ENCODE results near the gene MCUR1.
"Not testable (repeated sequence)": the region's sequence is repeated elsewhere in the genome, so short reads cannot be mapped to it uniquely, and the experiment has no call there.

The MCUR1 gene

DNA sequence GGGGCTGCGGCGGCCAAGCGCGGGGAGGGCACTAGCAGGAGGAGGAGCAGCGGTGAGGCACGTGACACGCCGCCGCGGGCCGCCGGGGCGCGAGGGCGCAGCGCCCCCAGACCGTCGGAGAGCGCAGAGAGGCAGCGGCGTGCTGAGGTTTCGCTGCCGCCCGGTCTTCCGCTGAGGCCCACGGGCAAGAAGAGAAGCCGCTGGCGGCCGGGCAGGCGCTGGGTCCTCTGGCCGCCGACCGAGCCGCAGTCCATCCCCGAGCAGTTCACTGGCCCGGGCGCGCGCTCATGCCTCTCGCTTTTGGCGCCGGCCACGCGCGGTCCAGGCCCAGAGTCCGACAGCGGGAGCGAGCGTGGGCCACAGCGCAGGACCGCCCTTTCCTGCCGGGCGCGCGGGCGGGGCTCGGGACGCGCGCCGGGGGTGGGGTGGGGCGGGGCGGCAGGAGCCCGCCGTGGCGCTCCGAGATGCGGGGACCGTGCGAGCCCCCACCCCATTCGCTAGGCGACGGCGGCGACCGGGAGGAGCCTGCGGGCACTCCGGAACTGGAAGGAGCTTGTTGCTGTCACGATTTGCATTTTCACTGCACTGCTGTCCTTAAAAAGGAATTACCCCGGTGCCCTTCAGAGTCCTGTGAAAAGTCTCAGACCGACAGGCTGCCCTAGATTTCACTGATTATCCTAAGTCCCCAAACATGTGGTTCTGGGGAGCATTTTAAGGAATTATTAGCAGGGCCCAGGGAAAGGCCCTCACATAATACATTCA is at the start of gene MCUR1:
MCUR1 (minus strand) TSS at position 382 of the 762 bp plus-strand sequence; CDS start at position 254, 128 bp downstream.
- DNase-seq: peak; percentile 97

- peak; percentile 90 for DNase-seq
Observed at GRCh38 chr6:13863699-13864155, 49.4 kb upstream of the MCUR1 start.

DNA sequence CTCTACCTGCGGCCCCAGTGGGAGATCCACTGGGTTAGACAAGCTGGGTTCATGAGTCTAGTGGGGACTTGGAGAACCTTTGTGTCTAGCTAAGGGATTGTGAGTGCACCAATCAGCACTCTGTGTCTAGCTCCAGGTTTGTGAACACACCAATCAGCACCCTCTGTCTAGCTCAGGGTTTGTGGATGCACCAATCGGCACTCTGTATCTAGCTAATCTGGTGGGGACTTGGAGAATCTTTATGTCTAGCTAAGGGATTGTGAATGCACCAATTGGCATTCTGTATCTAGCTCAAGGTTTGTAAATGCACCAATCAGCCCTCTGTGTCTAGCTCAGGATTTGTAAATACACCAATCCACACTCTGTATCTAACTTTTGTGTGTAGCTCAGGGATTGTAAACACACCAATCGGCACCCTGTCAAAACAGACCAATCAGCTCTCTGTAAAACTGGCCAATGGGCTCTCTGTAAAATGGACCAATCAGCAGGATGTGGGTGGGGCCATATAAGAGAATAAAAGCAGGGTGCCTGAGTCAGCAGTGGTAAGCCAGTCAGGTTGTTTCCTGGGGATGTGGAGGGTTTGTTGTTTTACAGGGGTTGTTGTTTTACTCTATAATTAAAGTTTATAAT is 46.3 kb upstream of the MCUR1 start:
- peak; percentile 46 for DNase-seq

GRCh38 chr6:13859871-13860555 is 45.7 kb upstream of the MCUR1 start:
- peak; percentile 49 for DNase-seq

DNA sequence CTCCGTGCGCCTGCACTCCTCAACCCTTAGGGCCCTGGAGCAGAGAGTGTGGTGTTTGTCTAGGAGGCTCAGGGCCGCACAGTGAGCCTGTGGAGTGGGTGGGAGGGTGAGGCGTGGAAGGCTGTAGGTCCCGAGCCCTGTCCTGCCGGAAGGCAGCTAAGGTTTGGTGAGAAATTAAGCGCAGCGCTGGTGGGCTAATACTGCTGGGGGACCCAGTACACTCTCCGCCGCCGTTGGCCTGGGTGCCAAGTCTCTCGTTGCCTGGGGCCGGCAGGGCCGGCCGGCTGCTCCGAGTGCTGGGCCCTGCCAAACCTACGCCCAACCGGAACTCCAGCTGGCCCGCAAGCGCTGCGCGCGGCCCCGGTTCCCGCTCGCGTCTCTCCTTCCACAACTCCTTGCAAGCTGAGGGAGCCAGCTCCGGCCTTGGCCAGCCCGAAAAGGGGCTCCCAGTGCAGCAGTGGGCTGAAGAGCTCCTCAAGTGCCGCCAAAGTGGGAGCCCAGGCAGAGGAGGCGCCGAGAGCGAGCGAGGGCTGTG is 40.4 kb upstream of the MCUR1 start:
- no peak for DNase-seq

DNA sequence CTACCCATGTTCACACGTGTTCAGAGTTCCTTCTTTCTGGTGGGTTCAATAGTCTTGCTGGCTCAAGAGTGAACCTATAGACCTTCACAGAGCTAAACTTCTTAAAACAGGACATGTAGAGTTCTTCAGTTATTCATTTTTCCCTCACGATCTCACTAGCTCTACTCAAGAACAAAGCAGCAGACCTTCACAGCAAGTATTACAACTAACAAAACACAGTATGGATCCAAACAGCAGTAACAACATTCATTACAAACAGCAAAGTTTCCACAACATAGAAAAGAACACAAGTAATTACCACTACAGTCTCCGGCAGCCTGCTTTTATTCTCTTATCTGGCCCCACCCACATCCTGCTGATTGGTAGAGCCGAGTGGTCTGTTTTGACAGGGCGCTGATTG is 39.5 kb upstream of the MCUR1 start:
- no peak for DNase-seq

DNA sequence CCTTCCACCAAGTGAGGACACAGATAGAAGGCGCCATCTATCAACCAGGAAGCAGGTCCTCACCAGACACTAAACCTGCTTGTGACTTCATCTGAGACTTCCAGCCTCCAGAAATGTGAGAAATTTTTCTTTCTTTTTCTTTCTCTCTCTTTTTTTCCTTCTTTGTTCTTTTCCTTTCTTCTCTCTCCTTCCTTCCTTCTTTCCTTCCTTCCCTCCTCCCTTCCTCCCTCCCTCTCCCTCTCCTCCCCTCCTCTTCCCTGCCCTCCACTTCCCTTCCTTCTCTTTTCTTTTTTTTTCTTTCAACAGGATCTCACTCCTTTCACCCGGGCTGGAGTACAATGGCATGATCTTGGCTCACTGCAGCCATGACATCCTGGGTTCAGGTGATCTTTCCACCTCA is 37.4 kb upstream of the MCUR1 start:
- no peak for DNase-seq

- DNase-seq: no peak
Observed at GRCh38 chr6:13851330-13851729, 37.0 kb upstream of the MCUR1 start.

DNA sequence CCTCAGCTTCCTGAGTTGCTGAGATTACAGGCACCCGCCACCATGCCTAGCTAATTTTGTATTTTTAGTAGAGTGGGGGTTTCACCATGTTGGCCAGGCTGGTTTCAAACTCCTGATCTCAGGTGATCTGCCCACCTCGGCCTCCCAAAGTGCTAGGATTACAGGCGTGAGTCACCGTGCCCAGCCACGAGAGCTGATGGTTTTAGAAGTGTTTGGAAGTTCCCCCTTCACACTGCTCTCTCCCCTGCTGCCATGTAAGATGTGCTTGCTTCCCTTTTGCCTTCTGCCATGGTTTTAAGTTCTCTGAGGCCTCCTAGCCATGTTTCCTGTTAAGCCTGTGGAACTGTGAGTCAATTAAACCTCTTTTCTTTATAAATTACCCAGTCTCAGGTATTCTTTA is 36.3 kb upstream of the MCUR1 start:
- DNase-seq: not testable (repeated sequence)

DNA sequence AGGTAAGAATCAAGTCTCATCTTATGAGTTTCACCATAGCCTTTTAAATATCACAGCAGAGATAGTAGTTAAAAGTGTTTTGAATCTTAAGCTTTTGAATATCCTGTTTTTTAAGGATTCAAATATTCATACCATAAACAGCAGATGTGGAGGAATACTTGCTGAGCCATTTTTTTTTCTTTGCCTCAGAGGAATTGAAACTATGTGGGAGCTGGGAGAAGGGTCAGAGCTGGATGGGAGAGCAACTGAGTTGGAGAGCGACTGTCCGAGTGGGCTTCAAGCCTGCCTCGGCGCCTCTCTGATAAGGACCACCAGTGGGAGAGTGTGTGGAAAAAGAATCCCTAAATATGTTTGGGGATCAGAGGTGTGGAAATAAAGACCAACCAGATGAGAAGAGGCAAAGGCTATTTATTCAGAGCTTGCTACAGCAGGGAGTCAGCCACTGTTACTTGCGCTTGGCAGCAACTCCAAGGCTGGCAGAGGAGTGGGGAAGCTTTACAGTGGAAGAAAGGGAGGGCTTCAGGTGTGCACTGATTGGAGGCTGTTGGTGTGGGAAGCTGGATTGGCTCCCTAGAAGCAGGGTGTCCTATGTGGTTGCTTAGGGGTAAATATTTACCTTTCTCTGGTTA is 34.3 kb upstream of the MCUR1 start:
- DNase-seq: no peak

DNA sequence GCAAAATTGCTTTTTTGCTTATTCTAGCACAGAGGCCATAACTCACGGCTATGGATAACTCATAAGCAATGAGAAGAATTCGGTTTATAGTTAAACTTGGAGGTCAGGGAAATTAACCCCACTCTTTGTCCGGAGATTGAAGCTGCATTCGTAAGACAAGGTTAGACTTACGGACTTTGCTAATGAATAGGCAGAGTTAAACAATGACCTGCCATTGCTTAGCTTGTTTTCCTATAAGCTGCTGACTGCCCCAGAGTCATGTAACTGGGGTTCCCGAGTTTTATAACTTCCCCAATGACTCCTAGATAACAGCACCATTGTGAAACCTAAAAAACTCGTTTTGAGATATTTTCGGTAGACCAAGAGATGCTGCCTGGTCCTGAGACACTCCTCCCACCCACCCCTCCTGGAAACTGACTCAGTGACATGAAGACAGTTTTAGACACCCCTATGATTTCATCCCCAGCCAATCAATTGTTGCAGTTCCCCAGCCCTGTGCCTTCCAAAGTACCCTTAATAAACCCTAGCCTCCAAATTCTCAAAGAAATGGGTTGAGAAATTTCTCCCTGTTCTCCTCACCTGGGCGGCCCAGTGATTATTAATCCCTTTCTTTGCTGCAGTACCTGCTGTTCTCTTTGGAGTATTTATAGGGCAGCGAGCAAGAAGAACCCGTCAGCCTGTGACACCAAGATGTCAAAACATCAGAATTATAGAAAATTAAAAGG is 33.1 kb upstream of the MCUR1 start:
- DNase-seq: no peak

GRCh38 chr6:13846841-13847240 is 32.5 kb upstream of the MCUR1 start:
- DNase-seq: no peak

- DNase-seq: no peak
Observed at GRCh38 chr6:13841936-13842335, 27.6 kb upstream of the MCUR1 start.

- no peak for DNase-seq
Observed at GRCh38 chr6:13838616-13839015, 24.3 kb upstream of the MCUR1 start.

DNA sequence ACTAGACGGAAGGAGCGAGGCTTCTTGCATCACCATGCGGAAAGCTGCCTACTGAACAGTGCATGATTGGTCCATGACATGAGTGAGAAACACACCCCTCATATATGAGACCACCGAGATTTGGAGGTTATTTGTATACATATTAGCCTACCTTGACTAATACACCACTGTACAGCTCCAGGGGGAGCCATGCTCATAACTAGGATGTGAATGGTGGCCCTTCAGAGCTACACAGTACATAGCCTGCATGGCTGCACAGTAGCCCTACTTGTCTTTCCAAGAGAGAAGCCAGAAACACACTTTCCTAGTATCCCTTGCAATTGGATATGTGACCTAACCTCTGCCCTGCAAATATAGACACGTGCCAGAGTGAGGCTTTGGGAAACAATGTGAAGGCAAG is 21.8 kb upstream of the MCUR1 start:
- DNase-seq: no peak

DNA sequence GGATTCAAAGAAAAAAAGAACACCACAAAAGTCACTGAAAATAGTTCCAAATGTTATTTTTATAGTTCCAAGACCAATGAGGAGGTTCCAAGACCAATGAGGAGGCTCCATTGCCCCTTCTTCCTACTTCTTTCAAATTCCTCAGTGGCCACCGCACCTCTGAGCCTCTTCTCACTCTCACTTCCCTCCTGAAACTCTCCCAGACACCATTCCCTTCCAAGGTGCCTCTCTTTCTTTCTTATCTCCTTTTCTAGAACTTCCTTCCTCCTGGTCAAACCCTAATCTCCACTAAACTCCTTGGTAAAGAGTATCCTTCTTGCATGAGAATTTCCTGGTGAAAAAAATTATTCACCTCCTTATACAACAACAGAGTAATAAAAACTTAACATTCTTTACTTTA is 20.4 kb upstream of the MCUR1 start:
- no peak for DNase-seq

DNA sequence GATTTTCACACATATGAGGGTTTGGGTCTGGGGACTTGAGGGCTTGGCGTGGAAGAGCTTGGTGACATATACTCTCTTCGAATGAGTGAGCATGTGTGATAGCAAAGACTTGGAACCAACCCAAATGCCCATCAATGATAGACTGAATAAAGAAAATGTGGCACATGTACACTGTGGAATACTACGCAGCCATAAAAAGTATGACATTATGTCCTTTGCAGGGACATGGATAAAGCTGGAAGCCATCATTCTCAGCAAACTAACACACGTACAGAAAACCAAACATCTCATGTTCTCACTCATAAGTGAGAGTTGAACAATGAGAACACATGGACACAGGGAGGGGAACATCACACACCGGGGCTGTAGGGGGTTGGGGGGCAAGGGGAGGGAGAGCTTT is 19.7 kb upstream of the MCUR1 start:
- not testable (repeated sequence) for DNase-seq

- DNase-seq: no peak
Observed at GRCh38 chr6:13832778-13833177, 18.4 kb upstream of the MCUR1 start.

DNA sequence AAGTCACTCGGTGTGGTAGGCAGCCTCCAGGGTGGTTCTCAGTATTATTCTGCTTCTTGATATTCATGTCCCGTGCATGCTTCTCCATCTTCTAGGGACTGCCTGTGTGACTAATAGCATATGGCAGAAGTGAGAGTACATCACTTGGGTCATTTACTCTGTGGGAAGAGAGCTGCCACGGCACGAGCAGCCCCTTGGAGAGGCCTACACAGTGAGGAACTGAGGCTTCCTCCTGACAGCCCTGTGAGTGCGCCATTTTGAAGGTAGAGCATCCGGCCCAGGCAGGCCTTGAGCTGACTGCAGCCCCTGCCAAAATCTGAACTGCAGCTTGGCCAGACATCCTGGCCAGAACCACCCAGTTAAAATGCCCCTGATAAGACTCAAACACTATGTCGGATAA is 17.3 kb upstream of the MCUR1 start:
- no peak for DNase-seq

GRCh38 chr6:13830803-13831202 is 16.4 kb upstream of the MCUR1 start:
- no peak for DNase-seq

DNA sequence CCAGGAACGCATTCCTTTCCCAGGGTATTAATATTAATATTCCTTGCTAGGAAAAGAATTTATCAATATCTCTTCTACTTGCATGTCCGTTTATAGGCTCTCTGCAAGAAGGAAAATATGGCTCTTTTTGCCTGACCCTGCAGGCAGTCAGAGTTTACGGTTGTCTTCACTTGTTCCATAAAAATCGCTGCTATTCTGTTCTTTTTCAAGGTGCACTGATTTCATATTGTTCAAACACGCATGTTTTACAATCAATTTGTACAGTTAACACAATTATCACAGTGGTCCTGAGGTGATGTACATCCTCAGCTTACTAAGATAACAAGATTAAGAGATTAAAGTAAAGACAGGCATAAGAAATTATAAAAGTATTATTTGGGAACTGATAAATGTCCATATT is 15.1 kb upstream of the MCUR1 start:
- DNase-seq: not testable (repeated sequence)

DNA sequence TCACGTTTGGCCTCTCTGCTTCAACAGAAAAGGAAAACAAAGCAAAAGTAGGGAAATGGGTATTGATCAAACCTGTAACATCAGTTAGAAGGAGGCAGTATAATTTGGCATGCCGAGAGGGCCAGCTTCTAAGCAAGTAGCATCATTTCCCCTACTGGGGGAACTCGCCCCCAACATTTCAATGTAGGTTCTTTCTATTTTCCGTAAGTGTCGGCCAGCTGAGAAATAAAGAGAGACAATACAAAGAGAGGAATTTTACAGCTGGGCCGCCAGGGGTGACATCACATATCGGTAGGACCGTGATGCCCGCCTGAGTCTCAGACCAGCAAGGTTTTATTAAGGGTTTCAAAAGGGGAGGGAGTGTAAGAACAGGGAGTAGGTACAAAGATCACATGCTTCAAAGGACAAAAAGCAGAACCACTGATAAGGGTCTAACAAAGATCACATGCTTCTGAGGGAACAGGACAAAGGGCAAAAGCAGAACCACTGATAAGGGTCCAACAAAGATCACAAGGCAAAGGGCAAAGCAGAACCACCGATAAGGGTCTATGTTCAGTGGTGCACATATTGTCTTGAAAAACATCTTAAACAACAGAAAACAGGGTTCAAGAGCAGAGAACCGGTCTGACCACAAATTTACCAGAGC is 14.4 kb upstream of the MCUR1 start:
- DNase-seq: not testable (repeated sequence)

Measured in DMS53 (cell line).